ENCODE data around the gene UBE2O. TPM values are rescaled to one million over a fixed set of nuclear protein-coding genes. Genes with fewer than 3 reads are reported as not detected.

UBE2O gene
- total RNA-seq, 1 donor from 2014 or later = 27.1 TPM

DNA sequence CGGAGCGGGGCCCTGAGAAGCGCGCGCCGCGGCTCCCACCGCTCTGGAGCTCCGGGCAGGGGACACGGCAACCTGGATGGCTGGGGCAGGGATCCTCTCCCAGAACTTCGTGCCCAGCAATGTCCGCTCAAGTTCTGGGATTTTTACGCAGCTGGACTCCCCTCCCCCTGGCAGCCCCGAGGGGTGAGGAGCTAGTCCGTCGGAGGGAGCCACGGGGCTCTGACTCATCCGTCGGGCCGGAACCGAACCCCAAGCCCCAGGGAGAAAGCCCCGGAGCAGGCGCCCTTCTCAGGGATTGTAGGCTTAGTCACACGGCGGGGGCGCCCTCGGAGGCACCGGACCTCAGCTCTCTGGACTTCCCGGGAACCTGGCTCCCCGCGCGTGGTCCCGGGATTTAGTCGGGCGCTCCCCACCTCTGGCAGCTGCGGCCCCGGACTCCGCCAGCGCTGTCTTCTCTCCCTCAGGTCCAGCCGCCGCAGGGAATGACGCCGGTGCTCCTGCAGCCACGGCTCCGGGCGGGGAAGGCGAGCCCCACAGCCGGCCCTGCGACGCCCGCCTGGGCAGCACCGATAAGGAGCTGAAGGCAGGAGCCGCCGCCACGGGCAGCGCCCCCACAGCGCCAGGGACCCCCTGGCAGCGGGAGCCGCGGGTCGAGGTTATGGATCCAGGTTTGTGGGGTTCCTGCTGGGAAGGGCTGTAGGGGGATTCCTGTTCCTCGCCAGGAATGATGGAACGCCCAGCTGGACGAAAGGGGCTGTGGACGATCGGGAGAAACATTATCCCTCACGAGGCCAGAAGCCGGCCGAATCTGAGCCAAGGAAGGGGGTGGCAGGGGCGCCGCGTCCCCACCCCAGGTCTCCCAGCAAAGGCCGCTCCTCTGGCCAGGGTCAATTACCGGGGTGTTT lies 67.7 kb downstream of the UBE2O start:
- DNase-seq (ENCODE audit: low spot score) (peak; percentile 76), ATAC-seq (peak; percentile 4)
- intact Hi-C loops (cut with DNase I) = no loop called here

- intact Hi-C loops (cut with DNase I) = no loop called here
- DNase-seq (ENCODE audit: low spot score) = peak; percentile 87
Observed at GRCh38 chr17:76384222-76384986, 68.5 kb downstream of the UBE2O start, which contains the start of gene SPHK1. Gene SPHK1 (plus strand): TSS chr17:76384609. CDS start chr17:76385645, 1,036 bp downstream.

DNA sequence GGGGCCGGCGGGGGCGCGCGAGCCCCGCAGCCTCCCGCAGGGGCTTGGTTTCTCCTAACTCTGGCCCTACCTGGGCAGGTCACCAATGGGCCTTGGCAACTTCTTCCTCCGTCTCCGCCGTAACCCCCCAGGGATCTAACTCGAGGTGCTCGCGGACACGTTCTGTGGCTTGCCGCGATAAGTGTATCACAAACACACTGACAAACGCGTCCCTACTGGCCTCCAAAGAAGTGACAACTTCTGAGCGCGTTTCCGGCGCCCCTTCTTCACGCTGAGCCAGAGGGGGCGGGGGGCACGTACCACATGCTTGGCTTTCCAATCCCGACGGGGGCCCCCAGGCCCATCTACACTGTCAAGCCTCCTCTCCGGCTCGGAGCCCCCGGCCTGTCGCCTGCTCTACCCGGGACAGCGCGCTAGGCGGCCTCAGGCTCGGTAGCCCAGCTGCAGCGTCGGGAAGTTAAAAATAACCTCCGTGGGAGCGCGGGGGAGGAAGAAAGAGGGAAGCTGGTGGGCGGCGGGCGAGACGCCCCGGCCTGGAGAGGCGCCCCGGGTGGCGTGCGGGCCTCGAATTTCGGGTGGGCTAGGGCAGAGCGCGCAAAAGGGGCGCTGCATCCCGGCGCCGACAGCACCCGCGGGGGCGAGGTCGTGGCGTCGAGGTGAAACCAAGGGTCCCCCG lies 69.3 kb downstream of the UBE2O start:
- DNase-seq (ENCODE audit: low spot score) (no peak), ATAC-seq (peak; percentile 11)
- intact Hi-C loops (cut with DNase I) = no loop called here

More at GRCh38 chr17:76384222-76384986, 68.5 kb downstream of the UBE2O start, which contains the start of gene SPHK1:
- ATAC-seq = peak; percentile 74

- intact Hi-C loops (cut with DNase I) = no loop called here
- ATAC-seq = peak; percentile 13
- no peak for DNase-seq (ENCODE audit: low spot score)
Observed at GRCh38 chr17:76382803-76383545, 70.0 kb downstream of the UBE2O start.

- ATAC-seq = peak; percentile 24
- intact Hi-C loops (cut with DNase I) = no loop called here
- peak; percentile 84 for DNase-seq (ENCODE audit: low spot score)
Observed at GRCh38 chr17:76382351-76382802, 70.6 kb downstream of the UBE2O start.

- ATAC-seq (peak; percentile 0), DNase-seq (ENCODE audit: low spot score) (no peak)
- intact Hi-C loops (cut with DNase I) = no loop called here
Observed at GRCh38 chr17:76381633-76382350, 71.2 kb downstream of the UBE2O start.

GRCh38 chr17:76379646-76380376 lies 73.1 kb downstream of the UBE2O start:
- DNase-seq (ENCODE audit: low spot score) (no peak), ATAC-seq (no peak)
- intact Hi-C loops (cut with DNase I) = no loop called here

DNA sequence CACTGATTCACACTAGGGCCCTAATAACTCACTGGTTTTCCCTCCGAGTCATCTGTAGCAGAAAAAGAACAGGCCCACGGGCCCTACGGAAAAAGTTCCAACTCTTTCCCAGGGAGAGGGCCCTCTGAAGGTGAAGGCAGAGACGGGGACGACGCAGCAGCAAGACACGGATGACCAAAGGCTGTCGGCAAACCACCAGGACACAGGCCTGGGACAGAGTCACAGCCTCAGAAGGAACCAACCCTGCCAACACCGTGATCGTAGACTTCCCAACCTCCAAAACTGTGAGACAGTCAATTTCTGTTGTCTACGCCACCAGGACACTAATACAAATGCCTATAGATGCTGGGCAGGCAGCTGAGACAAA lies 73.7 kb downstream of the UBE2O start:
- intact Hi-C loops (cut with DNase I) = no loop called here
- no peak for ATAC-seq
- DNase-seq (ENCODE audit: low spot score) = no peak

DNA sequence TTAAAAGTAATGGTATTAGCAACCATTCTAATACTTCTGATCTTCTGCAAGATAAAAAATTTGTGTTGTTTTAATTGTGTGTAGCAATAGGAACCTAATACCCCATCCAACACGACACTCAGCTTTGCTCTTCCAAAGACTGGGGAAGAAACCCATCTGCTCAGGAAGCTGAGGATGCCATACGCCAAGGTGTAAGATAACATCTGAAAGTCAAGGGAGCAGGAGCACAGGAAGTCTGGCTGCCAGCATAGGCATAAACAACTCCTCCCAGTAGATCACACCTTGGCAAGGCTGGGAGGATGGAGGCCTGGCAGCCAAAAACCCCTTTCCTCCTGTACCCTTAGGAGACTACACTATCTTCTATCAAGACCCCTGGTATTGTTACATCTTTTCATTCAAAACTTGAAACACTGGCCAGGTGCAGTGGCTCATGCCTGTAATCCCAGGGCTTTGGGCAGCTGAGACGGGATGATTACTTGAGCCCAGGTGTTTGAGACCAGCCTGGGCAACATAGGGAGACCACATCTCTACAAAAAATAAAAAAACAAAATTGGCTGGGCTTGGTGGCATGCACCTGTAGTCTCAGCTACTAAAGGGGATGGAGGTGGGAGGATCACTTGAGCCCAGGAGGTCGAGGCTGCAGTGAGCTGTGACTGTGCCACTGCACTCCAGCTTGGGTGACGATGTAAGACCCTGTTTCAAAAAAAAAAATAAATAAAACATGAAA lies 74.2 kb downstream of the UBE2O start:
- intact Hi-C loops (cut with DNase I) = no loop called here
- no peak for ATAC-seq
- DNase-seq (ENCODE audit: low spot score) = no peak

DNA sequence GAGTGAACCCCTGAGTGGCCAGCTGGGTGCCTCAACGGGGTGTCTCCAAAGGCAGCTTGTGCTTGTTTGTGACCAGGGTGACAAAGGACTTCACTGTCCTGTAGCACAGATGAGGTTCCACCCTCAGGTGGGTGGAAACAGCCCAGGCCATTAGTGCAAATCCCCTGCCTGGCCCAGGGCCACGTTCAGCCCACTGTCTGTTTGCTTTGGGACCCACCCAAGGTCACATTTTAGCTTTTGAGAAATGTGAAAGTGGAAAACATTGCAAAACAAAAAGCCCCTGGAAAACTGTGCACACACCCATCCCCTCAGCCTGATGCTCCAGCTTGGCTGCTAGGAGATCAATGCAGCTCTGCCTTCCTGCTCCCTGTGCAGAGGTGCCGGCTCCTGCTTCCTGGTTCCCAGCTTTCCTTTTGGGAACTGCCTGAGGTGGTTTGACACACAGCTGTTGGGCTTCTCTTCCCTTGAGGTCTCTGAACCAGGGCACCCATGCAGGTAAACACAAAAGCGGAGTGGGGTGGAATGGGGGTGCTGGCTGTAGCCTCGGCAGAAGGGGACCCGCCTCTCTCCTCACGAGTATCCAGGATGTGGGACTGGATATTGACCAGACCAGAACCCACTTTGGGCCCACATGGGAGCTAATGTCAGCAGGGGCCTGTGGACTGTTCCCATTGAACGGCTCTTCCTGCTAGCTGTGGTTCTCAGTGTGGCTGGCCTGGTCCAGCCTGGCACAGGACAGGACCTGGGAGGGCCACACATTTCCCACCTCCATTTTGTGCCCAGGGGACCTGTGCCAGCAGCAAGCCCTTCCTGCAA lies 76.4 kb downstream of the UBE2O start:
- ATAC-seq (peak; percentile 87), DNase-seq (ENCODE audit: low spot score) (no peak)
- intact Hi-C loops (cut with DNase I) = no loop called here

- intact Hi-C loops (cut with DNase I) = no loop called here
- ATAC-seq = no peak
Observed at GRCh38 chr17:76371656-76372628, 81.0 kb downstream of the UBE2O start.

GRCh38 chr17:76370261-76370993 lies 82.5 kb downstream of the UBE2O start:
- DNase-seq (ENCODE audit: low spot score) (peak; percentile 84), ATAC-seq (peak; percentile 89)
- intact Hi-C loops (cut with DNase I) = no loop called here

More at GRCh38 chr17:76371656-76372628, 81.0 kb downstream of the UBE2O start:
- DNase-seq (ENCODE audit: low spot score) = no peak

GRCh38 chr17:76369804-76370203 lies 83.1 kb downstream of the UBE2O start:
- intact Hi-C loops (cut with DNase I) = no loop called here
- DNase-seq (ENCODE audit: low spot score) = no peak
- ATAC-seq = peak; percentile 5

- intact Hi-C loops (cut with DNase I) = no loop called here
- DNase-seq (ENCODE audit: low spot score) = no peak
- ATAC-seq = no peak
Observed at GRCh38 chr17:76369379-76369778, 83.6 kb downstream of the UBE2O start.
